Fibroblast of skin of abdomen (primary cell): Measurements from ENCODE around the gene RNF167.

Experiments used
- DNase-seq: peaks from one replicate; pipeline ENCODE4 v3.0.0-alpha.2; 2013

RNF167 gene

GRCh38 chr17:4940555-4941318, 669 bp downstream of the RNF167 start:
- no peak for DNase-seq

GRCh38 chr17:4941319-4941610, 1.2 kb downstream of the RNF167 start:
- no peak for DNase-seq

GRCh38 chr17:4942760-4943508, 2.9 kb downstream of the RNF167 start:
- DNase-seq = no peak

DNA sequence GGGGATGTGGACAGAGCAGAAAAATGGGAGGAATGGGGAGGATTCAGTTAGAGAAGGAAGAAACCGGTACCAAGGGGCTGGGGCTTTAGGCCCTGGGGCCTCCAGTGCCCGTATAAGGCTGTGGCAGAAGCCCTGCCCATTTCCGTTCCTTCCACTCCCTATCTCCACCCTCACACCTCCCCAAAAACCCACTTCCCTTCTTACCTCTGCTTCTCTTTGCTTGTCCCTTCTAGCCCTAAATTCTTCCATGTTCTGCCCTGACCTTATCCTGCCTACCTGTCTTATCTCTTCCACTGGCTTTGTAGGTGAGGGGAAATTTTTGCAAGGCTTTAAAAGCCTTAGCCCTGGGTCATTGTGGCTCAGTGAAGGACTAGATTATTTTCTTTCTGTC, 4.1 kb downstream of the RNF167 start:
- no peak for DNase-seq

GRCh38 chr17:4944554-4945175, 4.6 kb downstream of the RNF167 start:
- no peak for DNase-seq

DNA sequence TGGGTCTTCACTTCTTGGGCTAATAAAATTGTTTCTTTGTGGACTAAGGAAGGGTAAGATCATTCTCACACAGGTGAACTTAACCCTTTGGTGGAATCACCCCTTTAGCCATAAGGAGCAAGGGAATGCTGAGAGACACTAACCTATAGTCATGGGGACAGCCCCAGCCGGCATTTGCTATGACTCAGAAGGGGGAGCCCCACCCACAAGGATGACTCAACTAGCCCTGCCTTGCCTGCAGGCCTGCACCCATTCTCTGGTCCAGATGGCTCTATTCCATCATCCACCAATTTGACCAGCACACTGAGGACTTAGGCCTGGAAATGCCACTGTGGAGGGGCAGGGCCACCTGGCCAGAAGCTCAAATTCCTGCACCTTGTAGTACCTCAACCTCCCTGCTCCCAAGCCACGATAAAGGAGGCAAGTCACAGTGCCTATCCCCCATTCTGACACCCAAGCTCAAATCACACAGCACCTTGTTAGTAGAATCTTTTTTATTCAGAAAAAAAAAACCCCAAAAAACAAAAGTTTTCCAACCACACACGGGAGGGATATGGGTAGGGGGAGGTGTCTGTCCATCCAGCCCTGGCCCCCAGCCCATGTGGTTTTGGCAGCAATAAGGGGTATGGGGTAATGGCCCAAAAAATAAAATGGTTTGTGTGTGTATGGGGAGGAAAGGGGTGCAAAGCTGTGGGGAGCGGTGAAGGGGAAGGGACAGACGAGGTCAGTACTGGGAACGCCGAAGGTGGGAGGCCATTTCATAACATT, 5.3 kb downstream of the RNF167 start:
- peak; percentile 90 for DNase-seq

GRCh38 chr17:4945944-4946280, 5.8 kb downstream of the RNF167 start:
- no peak for DNase-seq

- DNase-seq = no peak
These were observed 6.4 kb downstream of the RNF167 start for GRCh38 chr17:4946312-4946976.

DNA sequence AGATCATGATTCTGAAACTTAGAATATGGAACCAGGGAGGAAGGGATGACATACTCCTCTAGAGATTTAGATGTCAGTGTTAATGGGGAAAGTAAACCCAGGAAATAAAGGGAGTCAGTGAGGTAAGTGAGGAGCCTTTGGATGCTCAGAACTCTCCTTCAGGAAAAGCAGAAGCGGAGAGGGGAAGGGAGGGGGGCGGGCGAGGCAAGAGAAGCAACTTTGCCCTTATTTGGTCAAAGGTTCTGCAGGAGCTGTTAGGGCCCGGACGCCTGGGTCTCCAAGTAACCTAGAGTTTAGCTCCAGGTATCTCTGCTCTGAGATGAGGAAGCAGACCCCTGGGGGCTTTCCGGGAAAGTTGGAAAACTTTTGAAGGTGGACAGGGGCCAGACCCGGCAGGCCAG, 6.9 kb downstream of the RNF167 start:
- DNase-seq = no peak

DNA sequence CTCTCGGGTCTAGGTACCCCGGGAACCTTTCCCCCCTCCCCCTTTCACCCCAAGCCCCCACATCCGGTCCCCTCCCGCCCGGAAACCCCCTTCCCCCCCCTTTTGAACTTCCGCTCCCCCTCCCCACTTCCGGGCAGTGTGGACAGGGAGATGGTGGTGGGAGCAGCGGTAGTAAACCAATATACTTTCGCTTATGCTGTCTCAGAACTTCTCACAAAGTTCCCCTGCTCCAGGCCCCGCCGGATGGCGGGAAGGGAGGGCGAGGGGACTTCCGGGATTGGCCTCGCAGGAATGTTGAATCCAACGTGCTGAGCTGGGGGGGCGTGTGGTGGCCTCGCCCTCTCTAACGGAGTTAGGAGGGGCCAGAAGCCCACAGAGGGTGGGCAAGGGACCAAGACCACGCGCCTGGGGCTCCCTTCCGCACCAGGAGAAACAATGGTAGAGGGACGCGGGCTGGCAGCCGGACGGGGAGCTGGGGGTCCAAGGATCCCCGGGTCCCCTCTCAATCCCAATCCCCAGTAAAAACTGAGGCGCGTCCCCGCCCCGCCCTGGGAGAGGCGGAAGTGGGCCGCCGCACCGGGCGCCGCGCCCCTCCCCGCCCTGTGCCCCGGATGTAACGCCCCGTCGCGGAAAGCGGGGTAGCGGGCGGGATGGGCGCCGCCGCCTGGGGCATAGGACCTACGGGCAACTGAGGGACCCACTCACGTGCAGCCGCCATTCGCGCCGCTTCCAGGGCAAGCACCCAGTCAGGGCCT, 7.5 kb downstream of the RNF167 start:
- DNase-seq = peak; percentile 64

GRCh38 chr17:4948166-4948930, 8.3 kb downstream of the RNF167 start, which contains the start of gene PFN1:
Gene PFN1 (minus strand): TSS chr17:4948530. CDS start chr17:4948394, 136 bp downstream.
- DNase-seq = peak; percentile 96

GRCh38 chr17:4948931-4949320, 8.9 kb downstream of the RNF167 start:
- DNase-seq = peak; percentile 94

GRCh38 chr17:4949321-4950074, 9.4 kb downstream of the RNF167 start:
- DNase-seq = peak; percentile 73

- no peak for DNase-seq
These were observed 10.1 kb downstream of the RNF167 start for GRCh38 chr17:4950075-4950745.

DNA sequence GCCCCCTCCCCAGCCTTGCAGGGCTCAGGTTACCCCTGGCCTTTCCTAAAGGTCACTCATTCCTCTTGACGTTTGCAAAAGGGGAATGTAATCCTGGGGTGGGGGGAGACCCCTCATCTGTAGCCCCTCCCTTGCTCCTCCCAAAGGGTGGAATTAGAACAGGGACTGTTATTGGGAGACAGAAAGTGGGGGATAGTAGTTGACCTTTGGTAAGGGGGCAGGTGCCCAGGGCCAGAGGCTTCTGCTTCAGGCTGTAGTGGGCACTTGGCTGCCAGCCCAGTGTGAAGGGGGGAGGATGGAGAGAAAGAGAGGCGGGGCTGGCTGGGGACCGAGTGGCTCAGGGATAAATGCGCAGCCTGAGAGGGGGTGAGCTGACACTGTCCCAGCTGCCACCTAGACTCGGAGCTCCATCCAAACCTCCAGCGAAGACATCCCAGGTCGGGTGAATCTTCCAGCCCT, 10.7 kb downstream of the RNF167 start, which contains the start of gene ENO3:
TSS of gene ENO3 (plus strand) at position 374 of the 459 bp plus-strand sequence. CDS start 711 bp downstream, outside the sequence.
- DNase-seq = no peak

DNA sequence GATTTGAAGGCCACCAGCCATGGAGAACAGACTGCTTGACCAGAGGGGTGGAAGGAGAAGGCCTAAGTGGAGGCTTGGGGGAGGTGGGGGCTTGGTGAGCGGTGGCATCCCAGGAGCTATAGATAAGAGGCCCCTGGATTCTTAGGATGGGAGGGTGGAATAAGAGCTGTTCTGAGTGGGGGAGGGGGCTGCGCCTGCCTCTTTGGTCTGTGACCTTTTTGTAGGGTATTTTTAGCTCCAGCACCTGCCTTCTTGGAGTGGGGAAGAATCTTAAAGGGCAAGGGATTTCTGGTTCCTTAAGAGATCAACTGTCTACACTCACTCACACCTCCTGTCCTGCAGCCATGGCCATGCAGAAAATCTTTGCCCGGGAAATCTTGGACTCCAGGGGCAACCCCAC, 11.4 kb downstream of the RNF167 start:
- no peak for DNase-seq

- peak; percentile 79 for DNase-seq
These were observed 13.4 kb downstream of the RNF167 start for GRCh38 chr17:4953451-4953961.

DNA sequence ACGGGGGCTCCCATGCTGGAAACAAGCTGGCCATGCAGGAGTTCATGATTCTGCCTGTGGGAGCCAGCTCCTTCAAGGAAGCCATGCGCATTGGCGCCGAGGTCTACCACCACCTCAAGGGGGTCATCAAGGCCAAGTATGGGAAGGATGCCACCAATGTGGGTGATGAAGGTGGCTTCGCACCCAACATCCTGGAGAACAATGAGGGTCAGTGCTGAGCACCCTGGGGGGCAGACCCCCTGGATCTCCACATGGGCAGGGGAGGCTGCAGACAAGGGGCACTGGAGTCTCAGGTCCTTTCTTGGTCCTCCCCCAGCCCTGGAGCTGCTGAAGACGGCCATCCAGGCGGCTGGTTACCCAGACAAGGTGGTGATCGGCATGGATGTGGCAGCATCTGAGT, 15.0 kb downstream of the RNF167 start:
- no peak for DNase-seq

DNA sequence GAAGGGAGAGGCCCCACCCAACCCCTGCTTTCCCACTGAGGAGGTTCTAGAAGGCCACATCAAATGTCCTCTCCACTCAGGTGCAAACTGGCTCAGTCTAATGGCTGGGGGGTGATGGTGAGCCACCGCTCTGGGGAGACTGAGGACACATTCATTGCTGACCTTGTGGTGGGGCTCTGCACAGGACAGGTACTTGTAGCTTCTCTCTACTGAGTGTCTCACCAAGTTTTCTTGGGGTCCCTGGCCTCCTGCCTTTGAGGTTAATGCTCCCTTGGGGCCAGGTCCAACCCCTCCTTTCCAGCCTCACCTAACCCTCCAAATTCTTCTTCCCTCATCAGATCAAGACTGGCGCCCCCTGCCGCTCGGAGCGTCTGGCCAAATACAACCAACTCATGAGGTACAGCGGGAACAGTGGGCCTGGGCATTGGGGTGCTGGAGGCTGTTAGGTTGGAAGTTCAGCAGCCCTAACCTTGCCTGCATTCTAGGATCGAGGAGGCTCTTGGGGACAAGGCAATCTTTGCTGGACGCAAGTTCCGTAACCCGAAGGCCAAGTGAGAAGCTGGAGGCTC, 16.5 kb downstream of the RNF167 start:
- DNase-seq = no peak
